OCI-LY7 (cell line): ENCODE data around the gene KMT5B. TPM values are rescaled to one million over a fixed set of nuclear protein-coding genes. Genes with fewer than 3 reads are reported as not detected.

ENCODE experiments used
- BruUV-seq: library from RNA; stranded (reverse); fragments of 400-500 nt; replicated peaks from 2 replicates; lab custom pipeline; 2021; lab: Mats Ljungman, UMichigan
- CTCF ChIA-PET: fragments of 300-600 bp; sonication (Branson Sonifier 250); formaldehyde crosslinking; loops from one replicate; lab custom pipeline; 2022; ENCODE audit warnings: antibody characterized with exemption; ENCODE audit not compliant: unreplicated experiment; lab: Charles Lee
- POLR2A ChIA-PET: fragments of 300-600 bp; sonication (Branson Sonifier 250); formaldehyde crosslinking; loops from one replicate; lab custom pipeline; 2022; ENCODE audit warnings: antibody characterized with exemption; lab: Charles Lee
- DNase-seq: peaks from one replicate; pipeline ENCODE4 v3.0.0-alpha.2; 2015; ENCODE audit warnings: low spot score
- H2AFZ ChIP-seq: fragments of 200-600 bp; sonication (generic), shearing (Covaris generic); 2 replicates; pipeline ENCODE4 v1.6.1; 2014; ENCODE audit warnings: mild to moderate bottlenecking, antibody characterized with exemption, low read length, moderate library complexity
- H3K27ac ChIP-seq: fragments of 200-600 bp; sonication (generic); 2 replicates; pipeline ENCODE4 v1.5.1; 2014; ENCODE audit warnings: mixed run types, low read depth, mild to moderate bottlenecking, moderate library complexity, low read length, inconsistent platforms; ENCODE audit not compliant: poor library complexity, severe bottlenecking
- H3K36me3 ChIP-seq: fragments of 200-600 bp; sonication (generic); 2 replicates; pipeline ENCODE4 v1.6.1; 2014; ENCODE audit warnings: mild to moderate bottlenecking, antibody characterized with exemption, low read length, moderate library complexity, mixed read lengths; ENCODE audit not compliant: insufficient read depth
- H3K4me1 ChIP-seq: fragments of 200-600 bp; sonication (generic); 2 replicates; pipeline ENCODE4 v1.5.1; 2014; ENCODE audit warnings: mild to moderate bottlenecking, low read length; ENCODE audit not compliant: insufficient read depth, poor library complexity, severe bottlenecking
- H3K4me2 ChIP-seq: fragments of 200-600 bp; sonication (generic); 2 replicates; pipeline ENCODE4 v1.6.1; 2014; ENCODE audit warnings: mild to moderate bottlenecking, low read length
- H3K4me3 ChIP-seq: fragments of 200-600 bp; sonication (generic); 2 replicates; pipeline ENCODE4 v1.5.1; 2014; ENCODE audit warnings: mild to moderate bottlenecking, low read depth, low read length; ENCODE audit not compliant: poor library complexity, severe bottlenecking
- H3K79me2 ChIP-seq: fragments of 200-600 bp; sonication (generic); 2 replicates; pipeline ENCODE4 v1.6.1; 2016; ENCODE audit warnings: low read depth, mild to moderate bottlenecking, low read length, moderate library complexity, mixed read lengths; ENCODE audit not compliant: insufficient read depth
- H3K9me2 ChIP-seq: fragments of 200-600 bp; sonication (generic); 2 replicates; pipeline ENCODE4 v1.6.1; 2016; ENCODE audit warnings: mild to moderate bottlenecking, low read length, mixed read lengths; ENCODE audit not compliant: insufficient read depth
- H3K9me3 ChIP-seq: fragments of 200-600 bp; sonication (generic); 2 replicates; pipeline ENCODE4 v1.6.1; 2014; ENCODE audit warnings: mild to moderate bottlenecking, mixed run types, low read length, mixed read lengths
- H4K20me1 ChIP-seq: fragments of 200-600 bp; sonication (generic); 2 replicates; pipeline ENCODE4 v1.6.1; 2014; ENCODE audit warnings: mild to moderate bottlenecking, antibody characterized with exemption, low read length, moderate library complexity, mixed read lengths; ENCODE audit not compliant: insufficient read depth
- EZH2phosphoT487 ChIP-seq: fragments of 200-600 bp; sonication (generic); IDR thresholded peaks from 2 replicates; pipeline ENCODE4 v1.6.1; 2018; ENCODE audit warnings: low read depth, borderline replicate concordance, mild to moderate bottlenecking, mixed run types, antibody characterized with exemption, low read length, moderate library complexity, mixed read lengths
- intact Hi-C: fragments of 100-400 bp; cut with micrococcal nuclease; formaldehyde crosslinking; loops from one replicate; pipeline ENCODE4 v1.10.0; 2022; ENCODE audit not compliant: unreplicated experiment
- total RNA-seq, 2 experiments: library from RNA; depleted of rRNA in 1 of 2; stranded (reverse); fragments of >200 nt in 1 of 2; shearing (Covaris generic) in 1 of 2; gene quantifications; 2 replicates each; pipeline ENCODE4 v1.2.3, GENCODE V29; 2014 to 2022
- TF ChIP-seq, protein P1 (sequence below): fragments of 200-600 bp; sonication (generic); conservative IDR thresholded peaks from 2 replicates; pipeline ENCODE4 v1.5.1; 2014; ENCODE audit warnings: mild to moderate bottlenecking, antibody characterized with exemption, low read length, moderate library complexity, mixed read lengths

KMT5B gene
- total RNA-seq, 2 experiments from 2014 or later, result 14.3 to 28.8 TPM

GRCh38 chr11:68229601-68230000 lies 16.5 kb upstream of the KMT5B start:
- POLR2A ChIA-PET, result no interaction called here
- Histone ChIP-seq H3K4me2 (no peak overlapping the region), H3K9me2 (no peaks in the 10 kb centered on the region), H2AFZ (no peak overlapping the region), H3K79me2 (no peaks in the 10 kb centered on the region), H3K4me3 (no peak overlapping the region), H3K27ac (no peak overlapping the region), H3K36me3 (no peaks in the 10 kb centered on the region), H3K9me3 (peaks cover 9% of the 10 kb centered on the region), H4K20me1 (no peaks in the 10 kb centered on the region), H3K4me1 (no peaks in the 10 kb centered on the region)
- TF ChIP-seq, protein P1, sequence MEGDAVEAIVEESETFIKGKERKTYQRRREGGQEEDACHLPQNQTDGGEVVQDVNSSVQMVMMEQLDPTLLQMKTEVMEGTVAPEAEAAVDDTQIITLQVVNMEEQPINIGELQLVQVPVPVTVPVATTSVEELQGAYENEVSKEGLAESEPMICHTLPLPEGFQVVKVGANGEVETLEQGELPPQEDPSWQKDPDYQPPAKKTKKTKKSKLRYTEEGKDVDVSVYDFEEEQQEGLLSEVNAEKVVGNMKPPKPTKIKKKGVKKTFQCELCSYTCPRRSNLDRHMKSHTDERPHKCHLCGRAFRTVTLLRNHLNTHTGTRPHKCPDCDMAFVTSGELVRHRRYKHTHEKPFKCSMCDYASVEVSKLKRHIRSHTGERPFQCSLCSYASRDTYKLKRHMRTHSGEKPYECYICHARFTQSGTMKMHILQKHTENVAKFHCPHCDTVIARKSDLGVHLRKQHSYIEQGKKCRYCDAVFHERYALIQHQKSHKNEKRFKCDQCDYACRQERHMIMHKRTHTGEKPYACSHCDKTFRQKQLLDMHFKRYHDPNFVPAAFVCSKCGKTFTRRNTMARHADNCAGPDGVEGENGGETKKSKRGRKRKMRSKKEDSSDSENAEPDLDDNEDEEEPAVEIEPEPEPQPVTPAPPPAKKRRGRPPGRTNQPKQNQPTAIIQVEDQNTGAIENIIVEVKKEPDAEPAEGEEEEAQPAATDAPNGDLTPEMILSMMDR, result no peak
- TF ChIP-seq EZH2phosphoT487, result no peak
- no peak for DNase-seq
- CTCF ChIA-PET, result no interaction called here
- BruUV-seq, result no TSS peak
- intact Hi-C loops, result no loop called here

DNA sequence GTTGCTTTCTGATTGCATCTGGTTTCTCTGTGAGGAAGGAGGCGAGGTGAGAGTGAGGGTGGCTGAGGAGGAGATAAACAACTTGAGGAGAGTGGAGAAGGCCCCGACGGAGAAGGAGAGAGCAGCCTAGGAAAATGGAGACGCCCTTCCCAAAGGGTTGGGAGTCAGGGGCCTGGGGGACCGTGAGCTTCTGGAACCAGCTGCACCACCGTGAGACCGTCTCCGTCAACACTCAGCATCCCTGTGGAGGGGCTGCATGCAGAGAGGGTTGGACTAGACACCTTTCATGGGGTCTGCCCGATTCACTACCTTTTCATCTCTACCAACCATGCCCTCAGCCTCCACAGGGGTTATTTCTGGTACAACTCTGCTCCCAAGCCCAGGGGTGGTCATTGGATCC lies 13.3 kb upstream of the KMT5B start:
- Histone ChIP-seq H3K4me2 (no peak overlapping the region), H3K4me3 (no peak overlapping the region), H4K20me1 (no peaks in the 10 kb centered on the region), H3K36me3 (no peaks in the 10 kb centered on the region), H2AFZ (no peak overlapping the region), H3K9me2 (no peaks in the 10 kb centered on the region), H3K4me1 (no peaks in the 10 kb centered on the region), H3K27ac (no peak overlapping the region), H3K79me2 (no peaks in the 10 kb centered on the region), H3K9me3 (peaks cover 9% of the 10 kb centered on the region)
- BruUV-seq, result no TSS peak
- no peak for DNase-seq
- POLR2A ChIA-PET, result no interaction called here
- no peak for TF ChIP-seq EZH2phosphoT487
- TF ChIP-seq, protein P1, result no peak
- intact Hi-C loops, result no loop called here
- CTCF ChIA-PET, result no interaction called here

- DNase-seq, result no peak
- Histone ChIP-seq H3K4me1 (no peaks in the 10 kb centered on the region), H3K4me2 (no peak overlapping the region), H3K79me2 (no peaks in the 10 kb centered on the region), H3K36me3 (no peaks in the 10 kb centered on the region), H2AFZ (no peak overlapping the region), H4K20me1 (no peaks in the 10 kb centered on the region), H3K27ac (no peak overlapping the region), H3K4me3 (no peak overlapping the region), H3K9me3 (peaks cover 4% of the 10 kb centered on the region), H3K9me2 (no peaks in the 10 kb centered on the region)
- ChIA-PET POLR2A (no interaction called here), CTCF (no interaction called here)
- intact Hi-C loops, result no loop called here
- TF ChIP-seq EZH2phosphoT487, result no peak
- TF ChIP-seq, protein P1, result no peak
- no TSS peak for BruUV-seq
Observed at GRCh38 chr11:68224606-68225005, 11.5 kb upstream of the KMT5B start.
